PC-3 (cell line): ENCODE results near the gene HES7. TPM values are rescaled to one million over a fixed set of nuclear protein-coding genes. Genes with fewer than 3 reads are reported as not detected.

Experiments
- ATAC-seq: fragments of 200-7000 bp; cut with Tn5 transposase; 2 replicates; pipeline ENCODE4 v1.9.1; 2020; ENCODE audit warnings: mild to moderate bottlenecking, moderate library complexity
- BruUV-seq: library from RNA; stranded (reverse); fragments of 400-500 nt; replicated peaks from 2 replicates; lab custom pipeline; 2021; lab: Mats Ljungman, UMichigan
- CTCF ChIA-PET: fragments of 300-600 bp; sonication (Branson Sonifier 250); formaldehyde crosslinking; loops from one replicate; lab custom pipeline; 2022; ENCODE audit warnings: antibody characterized with exemption; lab: Charles Lee
- POLR2A ChIA-PET: fragments of 300-600 bp; sonication (Branson Sonifier 250); formaldehyde crosslinking; loops from one replicate; lab custom pipeline; 2022; ENCODE audit warnings: antibody characterized with exemption; ENCODE audit not compliant: unreplicated experiment; lab: Charles Lee
- DNase-seq: peaks from one replicate; pipeline ENCODE4 v3.0.0-alpha.2; 2015
- H2AFZ ChIP-seq: fragments of 300-600 bp; sonication (generic); 2 replicates; pipeline ENCODE4 v1.6.0; 2016; ENCODE audit warnings: antibody characterized with exemption, low read length
- H3F3A ChIP-seq: fragments of 300-600 bp; sonication (generic); one replicate; pipeline ENCODE4 v1.6.0; 2017; ENCODE audit warnings: antibody characterized with exemption, low read length, control low read depth, mild to moderate bottlenecking; ENCODE audit not compliant: unreplicated experiment
- H3K27ac ChIP-seq: fragments of 300-600 bp; sonication (generic); 2 replicates; pipeline ENCODE4 v1.5.1; 2016; ENCODE audit warnings: mild to moderate bottlenecking, low read length
- H3K27me3 ChIP-seq: fragments of 300-600 bp; sonication (generic); 2 replicates; pipeline ENCODE4 v1.6.1; 2016; ENCODE audit warnings: low read length, mixed read lengths
- H3K36me3 ChIP-seq: fragments of 300-600 bp; sonication (generic); 2 replicates; pipeline ENCODE4 v1.6.1; 2016; ENCODE audit warnings: low read depth, mixed run types, low read length, mixed read lengths
- H3K4me1 ChIP-seq: fragments of 300-600 bp; sonication (generic); 2 replicates; pipeline ENCODE4 v1.5.1; 2016; ENCODE audit warnings: low read length; ENCODE audit not compliant: insufficient read depth
- H3K4me2 ChIP-seq: fragments of 300-600 bp; sonication (generic); 2 replicates; pipeline ENCODE4 v1.6.0; 2016; ENCODE audit warnings: low read length
- H3K4me3 ChIP-seq: fragments of 300-600 bp; sonication (generic); 2 replicates; pipeline ENCODE4 v1.5.1; 2016; ENCODE audit warnings: mild to moderate bottlenecking, low read length, mixed read lengths
- H3K79me2 ChIP-seq: fragments of 300-600 bp; sonication (generic); 2 replicates; pipeline ENCODE4 v1.6.1; 2017; ENCODE audit warnings: low read length, mixed read lengths
- H3K9ac ChIP-seq: fragments of 300-600 bp; sonication (generic); 2 replicates; pipeline ENCODE4 v1.6.0; 2016; ENCODE audit warnings: mild to moderate bottlenecking, low read length
- H3K9me2 ChIP-seq: fragments of 300-600 bp; sonication (generic); replicated peaks from 2 replicates; pipeline ENCODE4 v1.6.1; 2016; ENCODE audit warnings: mixed run types, low read length, mixed read lengths
- H3K9me3 ChIP-seq: fragments of 300-600 bp; sonication (generic); 2 replicates; pipeline ENCODE4 v1.6.1; 2016; ENCODE audit warnings: low read length, mixed read lengths
- H4K20me1 ChIP-seq: fragments of 300-600 bp; sonication (generic); 2 replicates; pipeline ENCODE4 v1.6.1; 2016; ENCODE audit warnings: low read length, mixed read lengths
- CTCF ChIP-seq: fragments of 300-600 bp; sonication (generic); conservative IDR thresholded peaks from 2 replicates; pipeline ENCODE4 v1.5.1; 2017; ENCODE audit warnings: antibody characterized with exemption, low read depth, mild to moderate bottlenecking, low read length
- EZH2 ChIP-seq: fragments of 300-600 bp; sonication (generic); IDR thresholded peaks from one replicate; pipeline ENCODE4 v1.6.1; 2017; ENCODE audit warnings: antibody characterized with exemption, mild to moderate bottlenecking, low read length; ENCODE audit not compliant: unreplicated experiment
- EZH2phosphoT487 ChIP-seq: fragments of 300-600 bp; sonication (generic); IDR thresholded peaks from 2 replicates; pipeline ENCODE4 v1.6.1; 2018; ENCODE audit warnings: mild to moderate bottlenecking, antibody characterized with exemption, low read length, borderline replicate concordance
- intact Hi-C: fragments of 100-400 bp; cut with micrococcal nuclease; formaldehyde crosslinking; loops from 2 replicates; pipeline ENCODE4 v1.9.0; 2023
- total RNA-seq: library from RNA; depleted of rRNA; stranded (reverse); fragments of >200 nt; gene quantifications from 2 replicates; pipeline ENCODE4 v1.2.3, GENCODE V29; 2014

The HES7 gene
- total RNA-seq, 1 experiment from 2014 or later, result not detected

- Histone ChIP-seq H3K27ac (no peak overlapping the region), H3K9me2 (no peaks in the 10 kb centered on the region), H3K27me3 (no peaks in the 10 kb centered on the region), H3K9ac (no peak overlapping the region), H3K79me2 (no peaks in the 10 kb centered on the region), H3K4me2 (no peak overlapping the region), H3F3A (no peaks in the 10 kb centered on the region), H3K9me3 (no peaks in the 10 kb centered on the region), H4K20me1 (no peaks in the 10 kb centered on the region), H3K4me1 (peaks cover 6% of the 10 kb centered on the region; the same call in 1 of the 2 replicates), H2AFZ (no peak overlapping the region), H3K4me3 (no peak overlapping the region), H3K36me3 (no peaks in the 10 kb centered on the region)
- BruUV-seq, result no TSS peak
- no peak for ATAC-seq
- no peak for DNase-seq
- ChIA-PET CTCF (no interaction called here), POLR2A (no interaction called here)
- TF ChIP-seq EZH2phosphoT487 (no peak), CTCF (no peak), EZH2 (no peak)
- intact Hi-C loops, result no loop called here
Observed at GRCh38 chr17:8101721-8102120, 22.2 kb downstream of the HES7 start.

- Histone ChIP-seq H3K4me3 (no peak overlapping the region), H3F3A (no peaks in the 10 kb centered on the region), H3K9me2 (no peaks in the 10 kb centered on the region), H3K4me1 (peaks cover 6% of the 10 kb centered on the region; the same call in 1 of the 2 replicates), H4K20me1 (no peaks in the 10 kb centered on the region), H3K9me3 (no peaks in the 10 kb centered on the region), H3K27ac (no peak overlapping the region), H3K36me3 (no peaks in the 10 kb centered on the region), H3K79me2 (no peaks in the 10 kb centered on the region), H3K9ac (no peak overlapping the region), H2AFZ (no peak overlapping the region), H3K27me3 (no peaks in the 10 kb centered on the region), H3K4me2 (no peak overlapping the region)
- BruUV-seq, result no TSS peak
- DNase-seq, result no peak
- CTCF ChIA-PET, result no interaction called here
- TF ChIP-seq EZH2 (no peak), EZH2phosphoT487 (no peak), CTCF (no peak)
- intact Hi-C loops, result no loop called here
- POLR2A ChIA-PET, result interaction anchor here (0.6 kb wide), 1 partner anchor 295 kb away, joined by 9 read pairs; no protein-coding TSS in a partner anchor
- no peak for ATAC-seq
Observed at GRCh38 chr17:8100763-8101162, 23.1 kb downstream of the HES7 start.

- ChIA-PET POLR2A (no interaction called here), CTCF (no interaction called here)
- TF ChIP-seq CTCF (no peak), EZH2phosphoT487 (no peak), EZH2 (no peak)
- no TSS peak for BruUV-seq
- no peaks in the 10 kb centered on the region for H3F3A ChIP-seq
- no peaks in the 10 kb centered on the region for H3K9me3 ChIP-seq
- H3K27ac ChIP-seq, result no peak overlapping the region
- no peaks in the 10 kb centered on the region for H3K36me3 ChIP-seq
- no peaks in the 10 kb centered on the region for H3K27me3 ChIP-seq
- ATAC-seq, result no peak
- H3K4me3 ChIP-seq, result no peak overlapping the region
- H3K4me1 ChIP-seq, result peaks cover 6% of the 10 kb centered on the region; the same call in 1 of the 2 replicates
- no peaks in the 10 kb centered on the region for H4K20me1 ChIP-seq
- intact Hi-C loops, result no loop called here
- no peak overlapping the region for H3K4me2 ChIP-seq
- DNase-seq, result no peak
- no peak overlapping the region for H3K9ac ChIP-seq
- no peaks in the 10 kb centered on the region for H3K79me2 ChIP-seq
- no peaks in the 10 kb centered on the region for H3K9me2 ChIP-seq
- H2AFZ ChIP-seq, result no peak overlapping the region
Observed at GRCh38 chr17:8100111-8100510, 23.8 kb downstream of the HES7 start.
